ENCODE results near the gene GLOD5.

The GLOD5 gene

DNA sequence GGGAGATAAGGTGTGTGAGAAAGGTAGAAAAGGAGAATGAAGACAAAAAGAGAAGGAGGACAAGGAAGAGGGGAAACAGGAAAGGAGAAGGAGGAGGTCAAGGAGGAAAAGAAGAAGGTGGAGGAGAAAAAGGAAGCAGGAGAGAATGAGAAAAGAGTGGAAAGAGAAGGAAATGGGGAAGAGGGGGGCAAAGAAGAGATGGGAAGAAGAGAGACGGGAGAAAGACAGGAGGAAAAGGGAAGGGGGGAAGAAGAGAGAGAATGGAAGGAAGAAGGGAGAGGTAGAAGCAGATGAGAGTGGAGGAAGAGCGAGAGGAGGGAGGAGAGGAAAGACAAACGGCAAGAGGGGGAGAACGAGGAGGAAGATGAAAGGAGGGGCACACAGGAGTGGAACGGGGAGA is 28.9 kb downstream of the GLOD5 start:
- no peak for DNase-seq (ENCODE audit: extremely low spot score)
- TF ChIP-seq CTCF (IDR thresholded peaks at IDR 0.05; ENCODE audit: control extremely low read depth, extremely low read depth, low read depth, missing control alignments), result no peak
- CTCF ChIA-PET, result no interaction called here
- POLR2A ChIA-PET, result no interaction called here

GRCh38 chrX:48791063-48791820 is 29.7 kb downstream of the GLOD5 start:
- no peak for TF ChIP-seq CTCF (IDR thresholded peaks at IDR 0.05; ENCODE audit: control extremely low read depth, extremely low read depth, low read depth, missing control alignments)
- ChIA-PET POLR2A (no interaction called here), CTCF (no interaction called here)
- no peak for DNase-seq (ENCODE audit: extremely low spot score)

GRCh38 chrX:48792219-48792618 is 30.7 kb downstream of the GLOD5 start:
- POLR2A ChIA-PET, result no interaction called here
- no peak for DNase-seq (ENCODE audit: extremely low spot score)
- CTCF ChIA-PET, result no interaction called here
- TF ChIP-seq CTCF (IDR thresholded peaks at IDR 0.05; ENCODE audit: control extremely low read depth, extremely low read depth, low read depth, missing control alignments), result no peak

DNA sequence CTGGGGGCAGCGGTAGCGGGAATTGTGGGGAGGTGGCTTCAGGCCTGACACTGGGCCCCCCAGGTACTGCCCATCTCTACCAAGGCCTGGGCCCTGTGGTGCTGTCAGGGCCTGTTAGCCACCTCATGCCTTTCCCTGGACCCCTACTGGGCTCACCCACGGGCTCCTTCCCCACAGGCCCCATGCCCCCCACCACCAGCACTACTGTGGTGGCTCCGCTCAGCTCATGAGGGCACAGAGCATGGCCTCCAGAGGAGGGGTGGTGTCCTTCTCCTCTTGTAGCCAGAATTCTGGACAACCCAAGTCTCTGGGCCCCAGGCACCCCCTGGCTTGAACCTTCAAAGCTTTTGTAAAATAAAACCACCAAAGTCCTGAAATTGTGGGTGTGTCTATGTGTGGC is 32.4 kb downstream of the GLOD5 start:
- DNase-seq (ENCODE audit: extremely low spot score), result no peak
- ChIA-PET POLR2A (no interaction called here), CTCF (no interaction called here)
- TF ChIP-seq CTCF (IDR thresholded peaks at IDR 0.05; ENCODE audit: control extremely low read depth, extremely low read depth, low read depth, missing control alignments), result no peak

DNA sequence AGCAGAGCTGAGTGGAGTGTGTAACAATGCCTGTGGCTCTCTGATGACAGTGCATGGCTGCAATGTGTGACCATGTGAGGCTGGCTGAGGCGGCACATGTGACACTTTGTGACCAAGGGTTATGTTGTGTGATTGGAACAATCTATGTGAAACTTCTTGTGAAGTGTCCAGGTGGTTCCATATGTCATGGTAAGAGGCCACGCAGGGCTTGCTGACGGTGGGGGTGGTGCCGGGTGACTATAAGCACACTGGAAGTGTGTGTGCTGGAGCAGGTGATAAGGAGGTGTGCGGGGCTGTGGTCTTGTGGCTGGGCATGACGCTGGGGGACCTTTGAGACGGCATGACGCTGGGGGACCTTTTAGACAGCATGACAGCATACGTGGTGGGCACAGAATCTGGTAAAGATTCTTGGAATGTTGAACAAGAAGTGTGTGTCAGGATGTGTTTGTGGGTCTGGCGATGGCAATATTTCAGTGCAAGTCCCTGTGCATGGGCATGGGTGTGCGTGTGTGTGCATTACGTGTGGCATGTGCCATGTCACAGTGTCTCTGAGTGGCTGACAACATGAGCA is 32.9 kb downstream of the GLOD5 start:
- no peak for TF ChIP-seq CTCF (IDR thresholded peaks at IDR 0.05; ENCODE audit: control extremely low read depth, extremely low read depth, low read depth, missing control alignments)
- ChIA-PET POLR2A (no interaction called here), CTCF (no interaction called here)

DNA sequence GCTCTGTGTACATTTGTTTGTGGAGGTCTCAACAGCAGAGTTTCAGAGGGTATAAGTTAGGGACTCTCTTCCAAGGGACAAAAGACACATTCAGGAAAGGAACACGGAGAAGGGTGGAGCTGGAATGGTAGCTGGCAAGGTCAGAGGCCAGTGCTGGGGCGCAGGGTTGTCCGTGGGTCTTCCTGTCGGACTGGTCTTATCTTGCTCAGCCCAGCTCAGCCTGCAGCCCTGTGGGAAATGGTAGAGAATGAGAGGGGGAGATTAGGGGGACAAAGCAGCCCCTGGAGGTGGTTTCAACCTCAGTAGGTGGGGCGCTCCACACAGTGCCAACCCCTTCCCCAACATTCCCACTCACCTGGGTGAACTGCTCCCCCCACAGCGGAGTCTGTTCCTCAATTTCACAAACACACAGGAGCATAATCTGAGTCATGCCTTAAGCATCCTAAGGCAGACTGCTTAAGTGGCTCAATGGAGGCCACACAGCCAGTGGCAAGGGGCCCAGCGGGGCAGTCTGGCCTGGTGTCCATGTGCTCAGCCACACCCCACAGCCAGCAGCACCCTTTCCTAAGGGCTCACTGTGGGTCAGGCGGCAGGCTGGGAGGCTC is 33.5 kb downstream of the GLOD5 start:
- ChIA-PET CTCF (no interaction called here), POLR2A (no interaction called here)
- DNase-seq (ENCODE audit: extremely low spot score), result no peak
- TF ChIP-seq CTCF (IDR thresholded peaks at IDR 0.05; ENCODE audit: control extremely low read depth, extremely low read depth, low read depth, missing control alignments), result no peak

More for the DNA sequence above, 32.9 kb downstream of the GLOD5 start:
- no peak for DNase-seq (ENCODE audit: extremely low spot score)
